GM12878 (cell line): ENCODE measurements around the gene OLFML2B. TPM values are rescaled to one million over a fixed set of nuclear protein-coding genes. Genes with fewer than 3 reads are reported as not detected.

Experiments used
- ATAC-seq: fragments of 200-7000 bp; cut with Tn5 transposase; 3 replicates; pipeline ENCODE4 v1.9.1; 2020; ENCODE audit warnings: mild to moderate bottlenecking, moderate library complexity
- BruUV-seq: library from RNA; stranded (reverse); fragments of 400-500 nt; replicated peaks from 2 replicates; lab custom pipeline; 2021; lab: Mats Ljungman, UMichigan
- CTCF ChIA-PET: fragments of 300-600 bp; sonication (Branson Sonifier 250); formaldehyde crosslinking; extraction: SDS; loops from one replicate; lab custom pipeline; 2021; ENCODE audit warnings: inconsistent platforms; lab: Yijun Ruan, JAX
- POLR2A ChIA-PET: fragments of 350-600 bp; formaldehyde crosslinking; extraction: SDS; loops from one replicate; lab custom pipeline; 2021; ENCODE audit warnings: inconsistent platforms; lab: Charles Lee
- RAD21 ChIA-PET: fragments of 300-600 bp; sonication (Branson Sonifier 250); formaldehyde crosslinking; loops from one replicate; lab custom pipeline; 2023; ENCODE audit warnings: antibody characterized with exemption; ENCODE audit not compliant: unreplicated experiment; lab: Charles Lee
- SMC1A ChIA-PET: fragments of 300-600 bp; sonication (Branson Sonifier 250); formaldehyde crosslinking; loops from one replicate; lab custom pipeline; 2023; ENCODE audit not compliant: unreplicated experiment, uncharacterized antibody; lab: Charles Lee
- DNase-seq: peaks from one replicate; pipeline ENCODE4 v3.0.0-alpha.2; 2011; ENCODE audit warnings: low read depth, low spot score
- FAIRE-seq: peaks from 3 replicates; lab custom pipeline; 2011; peaks lifted over from hg19 to GRCh38; lab: Jason Lieb, UNC
- H2AFZ ChIP-seq: 2 replicates; pipeline ENCODE4 v1.6.0; 2011; ENCODE audit warnings: low read depth, low read length, control low read depth; ENCODE audit not compliant: control insufficient read depth
- H3K27ac ChIP-seq: 2 replicates; pipeline ENCODE4 v1.5.1; 2011; ENCODE audit warnings: control low read depth; ENCODE audit not compliant: control insufficient read depth, insufficient read depth
- H3K27me3 ChIP-seq, 2 experiments: replicated peaks in 1 of 2; 2 replicates each; pipeline versions ENCODE4 v1.6.0 to v1.6.1; 2011; ENCODE audit warnings: low read length in 1 of 2; ENCODE audit not compliant: control insufficient read depth in 2 of 2, insufficient read depth in 2 of 2
- H3K36me3 ChIP-seq, 2 experiments: 2 replicates each; pipeline ENCODE4 v1.5.1; 2011; ENCODE audit warnings: low read length in 1 of 2; ENCODE audit not compliant: control insufficient read depth in 2 of 2, insufficient read depth in 2 of 2
- H3K4me1 ChIP-seq: 2 replicates; pipeline ENCODE4 v1.6.1; 2011; ENCODE audit warnings: mild to moderate bottlenecking, low read length, moderate library complexity, mixed read lengths; ENCODE audit not compliant: control insufficient read depth, insufficient read depth
- H3K4me2 ChIP-seq: 2 replicates; pipeline ENCODE4 v1.6.0; 2011; ENCODE audit warnings: control low read depth; ENCODE audit not compliant: control insufficient read depth, insufficient read depth
- H3K4me3 ChIP-seq: fragments of 200-600 bp; sonication (generic); 2 replicates; pipeline ENCODE4 v1.5.1; 2016
- H3K79me2 ChIP-seq: 2 replicates; pipeline ENCODE4 v1.6.0; 2011; ENCODE audit warnings: low read length; ENCODE audit not compliant: control insufficient read depth, insufficient read depth
- H3K9ac ChIP-seq: 2 replicates; pipeline ENCODE4 v1.8.0; 2011; ENCODE audit warnings: low read length, control low read depth, mixed read lengths; ENCODE audit not compliant: control insufficient read depth, insufficient read depth
- H3K9me3 ChIP-seq: replicated peaks from 3 replicates; pipeline ENCODE4 v1.5.1; 2011; ENCODE audit warnings: mild to moderate bottlenecking, low read length; ENCODE audit not compliant: control insufficient read depth, insufficient read depth
- H4K20me1 ChIP-seq: 2 replicates; pipeline ENCODE4 v1.6.0; 2011; ENCODE audit not compliant: control insufficient read depth, insufficient read depth
- ATF7 ChIP-seq: fragments of 450-650 bp; IDR thresholded peaks from 2 replicates; pipeline ENCODE4 v1.6.1; 2016; ENCODE audit warnings: low read depth, mild to moderate bottlenecking
- CBFB ChIP-seq: IDR thresholded peaks from 2 replicates; pipeline ENCODE4 v1.6.1; 2016; ENCODE audit warnings: antibody characterized with exemption, low read depth
- HSF1 ChIP-seq: fragments of 150-350 bp; IDR thresholded peaks from 2 replicates; pipeline ENCODE4 v1.6.1; 2014; ENCODE audit warnings: mild to moderate bottlenecking, low read depth, low read length
- NR2F1 ChIP-seq: fragments of 450-650 bp; conservative IDR thresholded peaks from 2 replicates; pipeline ENCODE4 v1.6.1; 2017; ENCODE audit warnings: mild to moderate bottlenecking
- NRF1 ChIP-seq: conservative IDR thresholded peaks from 2 replicates; pipeline ENCODE4 v1.6.1; 2011; ENCODE audit warnings: mild to moderate bottlenecking, low read depth, low read length, improper control_type of control experiment
- PAX5 ChIP-seq: IDR thresholded peaks from 2 replicates; pipeline ENCODE4 v1.6.1; 2011; ENCODE audit warnings: low read depth, low read length, borderline replicate concordance
- POLR2A ChIP-seq: IDR thresholded peaks from 2 replicates; pipeline ENCODE4 v1.6.1; 2011; ENCODE audit warnings: low read depth, mild to moderate bottlenecking, low read length
- WGBS: methylation state at CpG from one replicate; pipeline ENCODE4 v1.1.6; 2016; ENCODE audit warnings: low lambda C conversion rate; ENCODE audit not compliant: insufficient replicate concordance, insufficient coverage; ENCODE audit errors: missing lambda C conversion rate; 5-methylcytosine and 5-hydroxymethylcytosine counted together
- in situ Hi-C: fragments of 300-500 bp; cut with MboI; formaldehyde crosslinking; loops from 9 replicates; pipeline ENCODE4 v1.14.3; 2018; ENCODE audit warnings: mixed read lengths
- intact Hi-C: fragments of 100-400 bp; cut with micrococcal nuclease; formaldehyde crosslinking; loops from one replicate; pipeline ENCODE4 v1.14.2; 2022; ENCODE audit not compliant: unreplicated experiment
- polyA plus RNA-seq, 11 experiments: library from polyadenylated mRNA; depleted of rRNA in 4 of 11; unstranded in 6 of 11; stranded (reverse) in 5 of 11; fragments of >200 nt; fragmentation: Nextera tagmentation in 4 of 11; fragmentation: Illumina TruSeq in 1 of 11; extraction: Ambion mirVana in 4 of 11; extraction: Trizol in 1 of 11; gene quantifications; 1 replicate in 1 of 11; 2 replicates in 10 of 11; pipeline versions ENCODE4 v1.2.1 to v1.2.3, GENCODE V29; 2011 to 2016; ENCODE audit warnings: inconsistent platforms in 2 of 11, missing spikeins in 2 of 11, low read depth in 1 of 11
- total RNA-seq, 4 experiments: library from RNA; depleted of rRNA in 3 of 4; stranded (reverse); fragments of >200 nt in 3 of 4; fragmentation: Illumina TruSeq in 1 of 4; extraction: Trizol in 1 of 4; gene quantifications; 2 replicates each; pipeline versions ENCODE4 v1.2.1 to v1.2.3, GENCODE V29; 2013 to 2021
- TF ChIP-seq, protein P1 (sequence below): fragments of 450-650 bp; IDR thresholded peaks from 2 replicates; pipeline ENCODE4 v1.6.1; 2018; ENCODE audit warnings: mild to moderate bottlenecking, low read depth, moderate library complexity; ENCODE audit not compliant: partially characterized antibody

OLFML2B gene
- total and polyA plus RNA-seq, 10 of the 15 experiments (the other 5 are each of a cell fraction or from before 2014, with no cell fraction given): not detected

DNA sequence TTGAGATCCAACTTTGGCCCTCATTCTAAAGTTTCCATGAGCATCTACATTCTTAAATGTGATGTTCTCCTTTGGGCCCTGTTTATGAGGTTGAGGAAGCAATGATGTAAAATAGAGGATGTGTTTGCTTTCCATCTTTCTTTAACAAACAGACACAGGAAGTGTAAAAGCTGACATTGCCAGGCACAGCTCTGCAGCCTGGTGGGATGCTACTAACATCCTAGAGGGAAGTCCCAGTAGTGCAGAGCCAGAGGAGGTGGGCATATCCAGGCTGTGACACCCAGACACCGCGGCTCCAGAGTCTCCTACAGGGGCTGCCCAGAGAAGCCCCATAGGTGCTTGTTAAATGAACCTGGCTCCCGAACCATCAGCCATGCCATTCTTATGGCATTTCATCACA is 16.2 kb downstream of the OLFML2B start (continued):
- no peak for TF ChIP-seq HSF1
- TF ChIP-seq, all 136 proteins: peak for 0

DNA sequence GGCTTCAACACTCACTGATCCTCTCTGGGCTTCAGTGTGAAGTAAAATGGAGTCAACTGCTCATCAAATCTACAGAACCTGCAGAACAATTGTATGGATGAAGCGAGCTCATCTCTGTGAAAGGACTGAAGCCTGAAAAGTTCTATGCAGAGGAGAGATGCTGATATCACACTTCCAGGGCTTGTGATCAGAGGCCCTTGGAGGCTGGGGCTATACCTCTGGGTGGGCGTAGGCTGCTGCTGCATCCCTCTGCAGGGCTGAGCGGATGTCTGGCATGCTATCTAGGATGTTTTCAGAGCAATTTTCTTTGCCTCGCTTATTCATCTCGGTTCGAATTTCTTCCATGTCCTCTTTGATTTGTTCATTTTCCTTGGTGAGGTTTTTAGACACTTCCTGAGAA is 17.6 kb downstream of the OLFML2B start:
- Histone ChIP-seq H4K20me1 (no peaks in the 10 kb centered on the region), H3K27ac (no peak overlapping the region), H3K4me1 (no peaks in the 10 kb centered on the region), H3K27me3 (peaks cover 0 to 2% of the 10 kb centered on the region in 2 experiments), H3K4me3 (no peak overlapping the region), H3K9me3 (no peaks in the 10 kb centered on the region), H3K9ac (no peak overlapping the region), H3K4me2 (no peak overlapping the region), H3K79me2 (no peaks in the 10 kb centered on the region), H3K36me3 (no peaks in the 10 kb centered on the region), H2AFZ (no peak overlapping the region)
- 36% methylated on average over 6 of the region's 6 CpGs for WGBS
- CTCF ChIA-PET: no interaction called here
- in situ Hi-C loops (no loop called here), intact Hi-C loops (no loop called here)
- no TSS peak for BruUV-seq
- FAIRE-seq: no peak
- no peak for DNase-seq
- TF ChIP-seq ATF7: no peak
- TF ChIP-seq NR2F1: no peak
- no peak for TF ChIP-seq PAX5
- TF ChIP-seq, protein P1, sequence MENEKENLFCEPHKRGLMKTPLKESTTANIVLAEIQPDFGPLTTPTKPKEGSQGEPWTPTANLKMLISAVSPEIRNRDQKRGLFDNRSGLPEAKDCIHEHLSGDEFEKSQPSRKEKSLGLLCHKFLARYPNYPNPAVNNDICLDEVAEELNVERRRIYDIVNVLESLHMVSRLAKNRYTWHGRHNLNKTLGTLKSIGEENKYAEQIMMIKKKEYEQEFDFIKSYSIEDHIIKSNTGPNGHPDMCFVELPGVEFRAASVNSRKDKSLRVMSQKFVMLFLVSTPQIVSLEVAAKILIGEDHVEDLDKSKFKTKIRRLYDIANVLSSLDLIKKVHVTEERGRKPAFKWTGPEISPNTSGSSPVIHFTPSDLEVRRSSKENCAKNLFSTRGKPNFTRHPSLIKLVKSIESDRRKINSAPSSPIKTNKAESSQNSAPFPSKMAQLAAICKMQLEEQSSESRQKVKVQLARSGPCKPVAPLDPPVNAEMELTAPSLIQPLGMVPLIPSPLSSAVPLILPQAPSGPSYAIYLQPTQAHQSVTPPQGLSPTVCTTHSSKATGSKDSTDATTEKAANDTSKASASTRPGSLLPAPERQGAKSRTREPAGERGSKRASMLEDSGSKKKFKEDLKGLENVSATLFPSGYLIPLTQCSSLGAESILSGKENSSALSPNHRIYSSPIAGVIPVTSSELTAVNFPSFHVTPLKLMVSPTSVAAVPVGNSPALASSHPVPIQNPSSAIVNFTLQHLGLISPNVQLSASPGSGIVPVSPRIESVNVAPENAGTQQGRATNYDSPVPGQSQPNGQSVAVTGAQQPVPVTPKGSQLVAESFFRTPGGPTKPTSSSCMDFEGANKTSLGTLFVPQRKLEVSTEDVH: no peak
- no peak for TF ChIP-seq NRF1
- no peak for TF ChIP-seq CBFB
- no peak for TF ChIP-seq POLR2A
- POLR2A ChIA-PET: no interaction called here
- RAD21 ChIA-PET: no interaction called here
- no peak for ATAC-seq
- SMC1A ChIA-PET: no interaction called here
